Natural killer cell (primary cell): ENCODE data around the gene HIP1R. TPM values are rescaled to one million over a fixed set of nuclear protein-coding genes. Genes with fewer than 3 reads are reported as not detected.

ENCODE experiments used
- ATAC-seq, 3 donors: fragments of 150-1000 bp in 2 of 3; fragments of 200-7000 bp in 1 of 3; cut with Tn5 transposase; 1 replicate in 1 of 3; 2 replicates in 2 of 3; pipeline ENCODE4 v1.10.0; 2021; ENCODE audit warnings: mild to moderate bottlenecking in 2 of 3, moderate library complexity in 2 of 3
- DNase-seq, 2 donors: peaks; one replicate each; pipeline versions ENCODE4 v3.0.0 to v3.0.0-alpha.2; 2013 to 2021; ENCODE audit warnings: mixed read lengths in 1 of 2
- H3K27ac ChIP-seq: one replicate; pipeline ENCODE4 v1.5.1; 2013; ENCODE audit warnings: mild to moderate bottlenecking, low read length
- H3K27me3 ChIP-seq: one replicate; pipeline ENCODE4 v1.6.1; 2013; ENCODE audit warnings: low read length; ENCODE audit not compliant: control insufficient read depth, insufficient read depth
- H3K36me3 ChIP-seq: one replicate; pipeline ENCODE4 v1.6.1; 2013; ENCODE audit warnings: low read length; ENCODE audit not compliant: control insufficient read depth, insufficient read depth
- H3K4me1 ChIP-seq: one replicate; pipeline ENCODE4 v1.6.1; 2013; ENCODE audit warnings: low read length; ENCODE audit not compliant: control insufficient read depth, insufficient read depth
- H3K4me3 ChIP-seq: one replicate; pipeline ENCODE4 v1.5.1; 2013; ENCODE audit warnings: low read length
- H3K9me3 ChIP-seq: one replicate; pipeline ENCODE4 v1.6.1; 2013; ENCODE audit warnings: low read length; ENCODE audit not compliant: control insufficient read depth, insufficient read depth
- H3K27ac Mint-ChIP-seq, 2 donors: one replicate each; pipeline ENCODE4 v1.8.0; 2022; ENCODE audit warnings: mild to moderate bottlenecking in 2 of 2, mixed read lengths in 2 of 2, moderate library complexity in 1 of 2
- H3K27me3 Mint-ChIP-seq, 2 donors: one replicate each; pipeline ENCODE4 v1.8.0; 2022; ENCODE audit warnings: low read depth in 2 of 2, mixed read lengths in 2 of 2
- H3K36me3 Mint-ChIP-seq: one replicate; pipeline ENCODE4 v1.8.0; 2022; ENCODE audit warnings: mixed read lengths
- H3K4me1 Mint-ChIP-seq, 2 donors: one replicate each; pipeline ENCODE4 v1.8.0; 2022; ENCODE audit warnings: mixed read lengths in 2 of 2
- H3K4me3 Mint-ChIP-seq: one replicate; pipeline ENCODE4 v1.8.0; 2022; ENCODE audit warnings: mild to moderate bottlenecking, moderate library complexity, mixed read lengths
- H3K9me3 Mint-ChIP-seq, 2 donors: one replicate each; pipeline ENCODE4 v1.8.0; 2022; ENCODE audit warnings: mixed read lengths in 2 of 2
- WGBS: methylation state at CpG from one replicate; pipeline ENCODE4 v1.1.7; 2013; ENCODE audit warnings: missing lambda C conversion rate; ENCODE audit not compliant: insufficient coverage; 5-methylcytosine and 5-hydroxymethylcytosine counted together
- intact Hi-C: fragments of 100-400 bp; cut with micrococcal nuclease; formaldehyde crosslinking; loops from one replicate; pipeline ENCODE4 v1.14.2; 2022
- total RNA-seq, 4 donors: library from RNA; stranded (reverse); fragments of 120-200 nt in 1 of 4; gene quantifications; one replicate each; pipeline versions ENCODE4 v1.2.3 to v1.2.4, GENCODE V29; 2013 to 2022
- TF ChIP-seq, protein P1 (sequence below): fragments of 200-600 bp; IDR thresholded peaks from one replicate; pipeline ENCODE4 v1.8.0; 2022; ENCODE audit warnings: antibody characterized with exemption

Gene HIP1R
- total RNA-seq, 3 donors from 2014 or later (not counting 1 experiment from before 2014, with no cell fraction given) = 78.6 to 93.1 (median 85.5) TPM

DNA sequence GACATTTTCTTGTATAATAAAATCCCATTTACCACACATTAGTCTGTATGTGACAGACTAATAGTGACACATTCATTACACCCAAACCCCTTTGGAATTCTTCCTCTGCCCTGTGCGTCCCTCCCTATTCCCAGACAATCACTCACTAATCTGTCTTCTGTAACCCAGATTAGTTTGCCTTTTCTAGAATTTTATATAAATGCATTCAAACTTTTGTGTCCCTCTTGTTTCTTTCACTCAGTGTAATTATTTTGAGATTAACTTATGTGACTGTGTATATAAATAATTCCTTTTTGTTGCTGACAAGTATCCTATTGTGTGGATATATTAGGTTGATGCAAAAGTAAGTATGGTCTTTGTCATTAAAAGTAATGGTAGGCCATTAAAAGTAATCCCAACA lies 27.6 kb upstream of the HIP1R start:
- Histone ChIP-seq H3K27me3 (no peaks in the 10 kb centered on the region), H3K4me3 (no peak overlapping the region), H3K36me3 (no peaks in the 10 kb centered on the region), H3K27ac (no peak overlapping the region), H3K9me3 (no peaks in the 10 kb centered on the region), H3K4me1 (no peaks in the 10 kb centered on the region)
- intact Hi-C loops = no loop called here
- no peaks in the 10 kb centered on the region for H3K9me3 Mint-ChIP-seq
- ATAC-seq (no peak), DNase-seq (no peak)
- H3K27me3 Mint-ChIP-seq = no peaks in the 10 kb centered on the region
- no peak overlapping the region for H3K4me3 Mint-ChIP-seq
- 100% methylated on average over 1 of the region's 1 CpG for WGBS
- no peaks in the 10 kb centered on the region for H3K4me1 Mint-ChIP-seq
- no peak overlapping the region for H3K27ac Mint-ChIP-seq
- no peaks in the 10 kb centered on the region for H3K36me3 Mint-ChIP-seq
- TF ChIP-seq, protein P1, sequence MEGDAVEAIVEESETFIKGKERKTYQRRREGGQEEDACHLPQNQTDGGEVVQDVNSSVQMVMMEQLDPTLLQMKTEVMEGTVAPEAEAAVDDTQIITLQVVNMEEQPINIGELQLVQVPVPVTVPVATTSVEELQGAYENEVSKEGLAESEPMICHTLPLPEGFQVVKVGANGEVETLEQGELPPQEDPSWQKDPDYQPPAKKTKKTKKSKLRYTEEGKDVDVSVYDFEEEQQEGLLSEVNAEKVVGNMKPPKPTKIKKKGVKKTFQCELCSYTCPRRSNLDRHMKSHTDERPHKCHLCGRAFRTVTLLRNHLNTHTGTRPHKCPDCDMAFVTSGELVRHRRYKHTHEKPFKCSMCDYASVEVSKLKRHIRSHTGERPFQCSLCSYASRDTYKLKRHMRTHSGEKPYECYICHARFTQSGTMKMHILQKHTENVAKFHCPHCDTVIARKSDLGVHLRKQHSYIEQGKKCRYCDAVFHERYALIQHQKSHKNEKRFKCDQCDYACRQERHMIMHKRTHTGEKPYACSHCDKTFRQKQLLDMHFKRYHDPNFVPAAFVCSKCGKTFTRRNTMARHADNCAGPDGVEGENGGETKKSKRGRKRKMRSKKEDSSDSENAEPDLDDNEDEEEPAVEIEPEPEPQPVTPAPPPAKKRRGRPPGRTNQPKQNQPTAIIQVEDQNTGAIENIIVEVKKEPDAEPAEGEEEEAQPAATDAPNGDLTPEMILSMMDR = no peak

DNA sequence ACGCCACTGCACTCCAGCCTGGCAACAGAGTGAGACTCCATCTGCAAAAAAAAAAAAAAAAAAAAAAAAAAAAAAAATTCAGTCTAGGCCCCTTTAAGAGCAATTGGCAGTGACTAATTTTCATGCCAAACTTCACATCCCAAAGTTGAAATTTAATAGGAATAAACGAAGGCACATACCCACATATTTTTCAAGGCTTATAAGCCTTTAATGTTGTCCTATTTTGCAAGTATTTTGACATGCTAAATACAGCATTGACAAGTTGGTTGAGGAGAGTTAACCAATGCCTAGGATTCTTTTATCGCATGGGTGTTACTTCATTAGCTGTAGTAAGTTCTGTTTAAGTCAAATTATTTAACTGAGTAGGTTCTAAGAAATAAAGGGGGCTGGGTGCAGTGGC lies 23.5 kb upstream of the HIP1R start:
- no peaks in the 10 kb centered on the region for H3K27me3 Mint-ChIP-seq
- DNase-seq (no peak), ATAC-seq (no peak)
- H3K4me3 Mint-ChIP-seq = no peak overlapping the region
- no peaks in the 10 kb centered on the region for H3K36me3 Mint-ChIP-seq
- 85% methylated on average over 3 of the region's 3 CpGs for WGBS
- TF ChIP-seq, protein P1 = no peak
- Histone ChIP-seq H3K4me3 (no peak overlapping the region), H3K9me3 (no peaks in the 10 kb centered on the region), H3K27me3 (no peaks in the 10 kb centered on the region), H3K27ac (no peak overlapping the region), H3K4me1 (no peaks in the 10 kb centered on the region), H3K36me3 (no peaks in the 10 kb centered on the region)
- no peak overlapping the region for H3K27ac Mint-ChIP-seq
- no peaks in the 10 kb centered on the region for H3K4me1 Mint-ChIP-seq
- intact Hi-C loops = no loop called here
- no peaks in the 10 kb centered on the region for H3K9me3 Mint-ChIP-seq

DNA sequence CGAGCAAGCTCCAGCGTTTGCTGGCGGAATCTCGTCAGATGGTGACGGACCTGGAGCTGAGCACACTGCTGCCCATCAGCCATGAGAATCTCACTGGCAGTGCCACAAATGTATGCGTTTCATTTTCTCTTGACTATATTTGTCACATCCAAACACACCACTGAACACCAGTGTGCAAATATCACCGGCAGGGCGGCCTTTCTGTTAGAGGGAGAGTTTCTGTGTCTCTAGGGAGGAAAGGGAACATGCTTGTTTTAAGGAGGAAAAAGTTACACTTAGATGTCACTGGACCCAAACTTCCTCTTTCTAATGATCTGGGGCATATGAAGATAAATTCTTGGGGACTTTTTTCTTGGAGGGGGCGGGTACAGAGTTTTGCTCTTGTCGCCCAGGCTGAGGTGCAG lies 21.9 kb upstream of the HIP1R start:
- H3K4me1 Mint-ChIP-seq = no peaks in the 10 kb centered on the region
- no peaks in the 10 kb centered on the region for H3K36me3 ChIP-seq
- intact Hi-C loops = no loop called here
- WGBS = 52% methylated on average over 7 of the region's 10 CpGs
- H3K9me3 Mint-ChIP-seq = no peaks in the 10 kb centered on the region
- H3K36me3 Mint-ChIP-seq = no peaks in the 10 kb centered on the region
- H3K4me3 ChIP-seq = no peak overlapping the region
- TF ChIP-seq, protein P1 = no peak
- H3K4me3 Mint-ChIP-seq = no peak overlapping the region
- H3K27me3 ChIP-seq = no peaks in the 10 kb centered on the region
- DNase-seq (no peak), ATAC-seq (no peak)
- no peaks in the 10 kb centered on the region for H3K4me1 ChIP-seq
- no peak overlapping the region for H3K27ac ChIP-seq
- H3K9me3 ChIP-seq = no peaks in the 10 kb centered on the region
- H3K27ac Mint-ChIP-seq = no peak overlapping the region
- no peaks in the 10 kb centered on the region for H3K27me3 Mint-ChIP-seq

DNA sequence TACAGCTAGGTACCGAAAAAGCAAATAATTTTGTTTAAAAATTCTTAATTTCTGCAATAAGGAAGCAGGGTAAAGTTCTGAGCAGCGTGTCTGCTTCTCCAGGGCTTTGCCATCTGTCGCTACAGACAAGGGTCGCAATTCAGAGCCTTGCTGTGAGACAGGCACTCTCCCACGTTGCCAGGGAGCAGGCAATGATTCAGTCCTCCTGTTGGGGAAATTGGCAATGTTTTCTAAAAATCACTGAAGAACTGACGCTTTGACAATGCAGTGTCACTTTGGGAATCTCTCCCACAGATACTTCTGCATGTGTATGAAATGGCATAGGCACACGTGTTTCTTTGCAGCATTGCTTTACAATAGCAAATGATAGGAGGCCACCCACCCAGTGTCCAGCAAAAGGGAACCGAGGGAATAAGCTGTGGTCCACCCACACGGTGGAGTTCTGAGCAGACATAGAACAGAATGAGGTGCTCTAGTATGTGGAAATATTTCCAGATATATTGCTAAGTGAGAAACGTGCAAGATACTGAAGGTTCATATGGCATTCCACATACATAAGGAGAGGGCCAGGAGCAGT lies 16.0 kb upstream of the HIP1R start:
- Mint-ChIP-seq H3K27ac (no peak overlapping the region), H3K9me3 (no peaks in the 10 kb centered on the region), H3K36me3 (no peaks in the 10 kb centered on the region), H3K4me3 (no peak overlapping the region), H3K27me3 (no peaks in the 10 kb centered on the region), H3K4me1 (no peaks in the 10 kb centered on the region)
- 94% methylated on average over 10 of the region's 10 CpGs for WGBS
- no peak for ATAC-seq
- H3K4me3 ChIP-seq = no peak overlapping the region
- no peaks in the 10 kb centered on the region for H3K36me3 ChIP-seq
- intact Hi-C loops = no loop called here
- no peaks in the 10 kb centered on the region for H3K27me3 ChIP-seq
- no peak for DNase-seq
- no peak overlapping the region for H3K27ac ChIP-seq
- no peaks in the 10 kb centered on the region for H3K9me3 ChIP-seq
- TF ChIP-seq, protein P1 = no peak
- H3K4me1 ChIP-seq = no peaks in the 10 kb centered on the region
